Upper lobe of left lung (tissue), 6 donors: Measurements from ENCODE around the gene PRKAR2B. TPM values are rescaled to one million over a fixed set of nuclear protein-coding genes. Genes with fewer than 3 reads are reported as not detected.
"Not testable (repeated sequence)": the region's sequence is repeated elsewhere in the genome, so short reads cannot be mapped to it uniquely, and the experiment has no call there.

Experiments
- ATAC-seq, 2 donors: fragments of 200-7000 bp; cut with Tn5 transposase; one replicate each; pipeline ENCODE4 v1.9.1; 2022; ENCODE audit warnings: mild to moderate bottlenecking in 2 of 2, moderate library complexity in 2 of 2; ENCODE audit not compliant: low FRiP score in 2 of 2
- DNase-seq, 2 donors: peaks; one replicate each; pipeline ENCODE4 v3.0.0-alpha.2; 2019 to 2020
- H3K27ac ChIP-seq, 4 donors: fragments of 200-600 bp; sonication (generic); one replicate each; pipeline ENCODE4 v1.5.1; 2016 to 2019
- H3K27me3 ChIP-seq, 4 donors: fragments of 200-600 bp; sonication (generic); one replicate each; pipeline ENCODE4 v1.5.1; 2017 to 2019
- H3K36me3 ChIP-seq, 4 donors: fragments of 200-600 bp; sonication (generic); one replicate each; pipeline ENCODE4 v1.5.1; 2016 to 2019
- H3K4me1 ChIP-seq, 4 donors: fragments of 200-600 bp; sonication (generic); one replicate each; pipeline ENCODE4 v1.5.1; 2018 to 2019
- H3K4me3 ChIP-seq, 4 donors: fragments of 200-600 bp; sonication (generic); one replicate each; pipeline ENCODE4 v1.5.1; 2017 to 2019; ENCODE audit warnings: mild to moderate bottlenecking in 2 of 4, moderate library complexity in 1 of 4
- H3K9me3 ChIP-seq, 4 donors: fragments of 200-600 bp; sonication (generic); one replicate each; pipeline ENCODE4 v1.5.1; 2018 to 2019
- CTCF ChIP-seq, 6 experiments: fragments of 450-650 bp in 4 of 6; fragments of 200-600 bp in 2 of 6; sonication (generic) in 2 of 6; IDR thresholded peaks; one replicate each; pipeline ENCODE4 v1.5.1; 2016 to 2019; ENCODE audit warnings: antibody characterized with exemption in 6 of 6
- EP300 ChIP-seq, 4 donors: sonication (generic); formaldehyde crosslinking; IDR thresholded peaks; one replicate each; pipeline ENCODE4 v1.5.1; 2017; ENCODE audit warnings: antibody characterized with exemption in 4 of 4, control low read depth in 2 of 4
- POLR2A ChIP-seq, 4 donors: fragments of 450-650 bp; IDR thresholded peaks; one replicate each; pipeline ENCODE4 v1.5.1; 2016 to 2017; ENCODE audit warnings: antibody characterized with exemption in 4 of 4, mild to moderate bottlenecking in 2 of 4
- POLR2AphosphoS5 ChIP-seq, 2 donors: sonication (generic); formaldehyde crosslinking; IDR thresholded peaks; one replicate each; pipeline ENCODE4 v1.5.1; 2017; ENCODE audit warnings: antibody characterized with exemption in 2 of 2
- WGBS, 2 donors: methylation state at CpG; one replicate each; pipeline ENCODE4 v1.1.5; 2017 to 2018; 5-methylcytosine and 5-hydroxymethylcytosine counted together
- total RNA-seq, 6 donors: library from RNA; depleted of rRNA in 4 of 6; stranded (reverse); fragments of >200 nt in 4 of 6; gene quantifications; one replicate each; pipeline versions ENCODE4 v1.1.0 to v1.2.1, GENCODE V29; 2016 to 2021
- donor health status: DM: no; HTN: no; CAD: no; lungs with moderate emphysema.
- donor health status: DM: no; HTN: yes; CAD: no; lungs with severe emphysema.

PRKAR2B gene
- total RNA-seq, 6 donors from 2014 or later = 6.5 to 24.1 (median 9.8) TPM

GRCh38 chr7:107090457-107090856, 46.0 kb downstream of the PRKAR2B start:
- WGBS, 2 donors = 16 to 26% methylated on average over 2 of the region's 2 CpGs
- Histone ChIP-seq H3K27me3 (no peaks in the 10 kb centered on the region), H3K27ac (no peak overlapping the region), H3K36me3 (no peaks in the 10 kb centered on the region), H3K4me3 (no peak overlapping the region), H3K9me3 (no peaks in the 10 kb centered on the region), H3K4me1 (peaks cover 0 to 9% (median 6%) of the 10 kb centered on the region in 4 donors)
- DNase-seq (no peak), ATAC-seq (no peak)
- TF ChIP-seq EP300 (IDR thresholded peaks at IDR 0.05) (no peak), POLR2AphosphoS5 (IDR thresholded peaks at IDR 0.05) (no peak)

- Histone ChIP-seq H3K4me1 (peaks cover 0 to 9% (median 6%) of the 10 kb centered on the region in 4 donors), H3K9me3 (no peaks in the 10 kb centered on the region), H3K36me3 (no peaks in the 10 kb centered on the region), H3K27me3 (no peaks in the 10 kb centered on the region), H3K27ac (no peak overlapping the region), H3K4me3 (no peak overlapping the region)
- WGBS, 2 donors = 50 to 88% methylated on average over 2 of the region's 2 CpGs
- TF ChIP-seq CTCF (IDR thresholded peaks at IDR 0.05) (no peak), POLR2A (IDR thresholded peaks at IDR 0.05) (no peak), POLR2AphosphoS5 (IDR thresholded peaks at IDR 0.05) (no peak), EP300 (IDR thresholded peaks at IDR 0.05) (no peak)
- DNase-seq (no peak), ATAC-seq (no peak)
Observed at GRCh38 chr7:107091306-107091705, 46.8 kb downstream of the PRKAR2B start.

- not testable (repeated sequence) for H3K9me3 ChIP-seq, H3K4me1 ChIP-seq, H3K36me3 ChIP-seq, H3K4me3 ChIP-seq, DNase-seq, H3K27ac ChIP-seq, ATAC-seq, H3K27me3 ChIP-seq
- WGBS, 2 donors = 96 to 100% methylated on average over 5 of the region's 5 CpGs
Observed at GRCh38 chr7:107093671-107094070, 49.2 kb downstream of the PRKAR2B start.

- H3K36me3 ChIP-seq, ATAC-seq, H3K4me3 ChIP-seq, H3K9me3 ChIP-seq, H3K27me3 ChIP-seq, H3K4me1 ChIP-seq, H3K27ac ChIP-seq: not testable (repeated sequence)
- peak in 1 of 2 donors; percentile 42 for DNase-seq
- 93 to 96% methylated on average over 12 of the region's 12 CpGs for WGBS, 2 donors
Observed at GRCh38 chr7:107099154-107099553, 54.6 kb downstream of the PRKAR2B start.

- TF ChIP-seq CTCF (IDR thresholded peaks at IDR 0.05) = no peak
- TF ChIP-seq EP300 (IDR thresholded peaks at IDR 0.05) = no peak
- ATAC-seq (no peak), DNase-seq (no peak)
- Histone ChIP-seq H3K36me3 (no peaks in the 10 kb centered on the region), H3K4me1 (no peaks in the 10 kb centered on the region), H3K9me3 (peaks cover 0 to 6% (median 2%) of the 10 kb centered on the region in 4 donors), H3K27ac (no peak overlapping the region), H3K4me3 (no peak overlapping the region), H3K27me3 (no peaks in the 10 kb centered on the region)
- 49 to 50% methylated on average over 1 of the region's 1 CpG for WGBS, 2 donors
Observed at GRCh38 chr7:107100824-107101223, 56.3 kb downstream of the PRKAR2B start.

- H3K27me3 ChIP-seq = no peaks in the 10 kb centered on the region
- H3K36me3 ChIP-seq = no peaks in the 10 kb centered on the region
- TF ChIP-seq POLR2AphosphoS5 (IDR thresholded peaks at IDR 0.05) (no peak), CTCF (IDR thresholded peaks at IDR 0.05) (no peak), EP300 (IDR thresholded peaks at IDR 0.05) (no peak), POLR2A (IDR thresholded peaks at IDR 0.05) (no peak)
- 49 to 52% methylated on average over 4 of the region's 4 CpGs for WGBS, 2 donors
- ATAC-seq (peak in 1 of 2 donors; percentile 48), DNase-seq (peak in 1 of 2 donors; percentile 23)
- H3K4me1 ChIP-seq = no peaks in the 10 kb centered on the region
- peaks cover 0 to 6% (median 2%) of the 10 kb centered on the region in 4 donors for H3K9me3 ChIP-seq
- no peak overlapping the region for H3K4me3 ChIP-seq
- no peak overlapping the region for H3K27ac ChIP-seq
Observed at GRCh38 chr7:107103369-107103768, 58.9 kb downstream of the PRKAR2B start.
